ENCODE results near the gene NBEAL2.

Gene NBEAL2

DNA sequence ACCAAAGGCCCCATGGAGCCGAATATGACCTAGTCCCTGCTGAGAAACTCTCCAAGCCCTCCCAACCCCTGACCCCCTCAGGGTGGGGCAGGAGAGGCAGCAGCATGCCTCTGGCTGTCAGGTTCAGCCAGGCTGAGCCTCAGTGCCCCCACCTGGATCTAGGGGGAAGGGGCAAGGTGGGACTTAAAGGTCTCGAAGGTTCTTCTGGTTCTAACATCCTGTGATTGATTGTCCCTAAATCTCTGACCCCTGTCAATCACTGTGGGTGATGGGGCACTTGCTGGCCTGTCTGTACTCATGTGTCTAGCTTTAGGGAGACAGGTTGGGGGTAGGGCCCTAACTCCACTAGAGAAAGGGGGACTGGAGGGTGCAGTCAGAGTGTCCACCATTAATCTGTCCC lies 13.8 kb downstream of the NBEAL2 start:
- no peak for TF ChIP-seq CTCF (IDR thresholded peaks at IDR 0.05; ENCODE audit: low read depth, low read length)
- no peak for DNase-seq (ENCODE audit: extremely low read depth, low read depth)

- TF ChIP-seq CTCF (IDR thresholded peaks at IDR 0.05; ENCODE audit: low read depth, low read length), result no peak
- no peak for DNase-seq (ENCODE audit: extremely low read depth, low read depth)
These were observed 14.5 kb downstream of the NBEAL2 start for GRCh38 chr3:46993986-46994385.

DNA sequence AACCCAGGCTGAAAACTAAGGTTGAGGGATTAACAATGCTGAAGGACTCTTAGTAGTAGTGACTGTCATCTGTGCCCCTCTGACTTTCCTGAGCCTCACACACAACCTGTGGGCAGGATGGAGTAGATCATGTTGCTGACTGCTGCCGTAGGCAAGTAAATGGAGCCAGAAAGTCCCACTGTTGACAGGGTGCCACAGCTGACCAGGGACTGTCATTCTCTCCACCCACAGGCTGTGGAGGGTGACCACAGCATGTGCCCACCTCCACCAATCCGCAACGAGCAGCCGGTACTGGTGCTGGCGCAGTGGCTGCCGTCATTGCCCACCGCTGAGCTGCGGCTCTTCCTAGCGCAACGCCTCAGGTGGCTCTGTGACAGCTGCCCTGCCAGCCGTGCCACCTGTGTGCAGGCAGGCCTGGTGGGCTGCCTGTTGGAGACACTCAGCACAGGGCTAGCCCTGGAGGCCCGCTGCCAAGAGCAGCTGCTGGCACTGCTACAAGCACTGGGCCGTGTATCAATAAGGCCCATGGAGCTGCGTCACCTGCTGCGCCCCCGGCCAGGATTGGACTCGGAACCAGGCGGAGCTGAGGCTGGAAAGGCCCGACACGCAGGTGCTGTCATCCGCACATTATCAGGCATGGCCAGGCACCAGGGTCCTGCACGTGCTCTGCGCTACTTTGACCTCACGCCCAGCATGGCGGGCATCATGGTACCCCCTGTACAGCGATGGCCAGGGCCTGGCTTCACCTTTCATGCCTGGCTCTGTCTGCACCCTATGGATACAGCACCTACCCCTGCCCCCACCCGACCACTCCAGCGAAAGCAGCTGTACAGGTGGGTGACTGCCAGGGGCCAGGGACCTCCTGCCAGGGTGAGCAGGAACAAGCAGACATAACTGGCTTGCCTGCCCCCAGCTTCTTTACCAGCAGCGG lies 15.6 kb downstream of the NBEAL2 start:
- no peak for TF ChIP-seq CTCF (IDR thresholded peaks at IDR 0.05; ENCODE audit: low read depth, low read length)
- DNase-seq (ENCODE audit: extremely low read depth, low read depth), result no peak

- no peak for DNase-seq (ENCODE audit: extremely low read depth, low read depth)
- TF ChIP-seq CTCF (IDR thresholded peaks at IDR 0.05; ENCODE audit: low read depth, low read length), result no peak
These were observed 16.6 kb downstream of the NBEAL2 start for GRCh38 chr3:46995901-46996562.

GRCh38 chr3:46996689-46997452 lies 17.4 kb downstream of the NBEAL2 start:
- TF ChIP-seq CTCF (IDR thresholded peaks at IDR 0.05; ENCODE audit: low read depth, low read length), result no peak
- DNase-seq (ENCODE audit: extremely low read depth, low read depth), result no peak

DNA sequence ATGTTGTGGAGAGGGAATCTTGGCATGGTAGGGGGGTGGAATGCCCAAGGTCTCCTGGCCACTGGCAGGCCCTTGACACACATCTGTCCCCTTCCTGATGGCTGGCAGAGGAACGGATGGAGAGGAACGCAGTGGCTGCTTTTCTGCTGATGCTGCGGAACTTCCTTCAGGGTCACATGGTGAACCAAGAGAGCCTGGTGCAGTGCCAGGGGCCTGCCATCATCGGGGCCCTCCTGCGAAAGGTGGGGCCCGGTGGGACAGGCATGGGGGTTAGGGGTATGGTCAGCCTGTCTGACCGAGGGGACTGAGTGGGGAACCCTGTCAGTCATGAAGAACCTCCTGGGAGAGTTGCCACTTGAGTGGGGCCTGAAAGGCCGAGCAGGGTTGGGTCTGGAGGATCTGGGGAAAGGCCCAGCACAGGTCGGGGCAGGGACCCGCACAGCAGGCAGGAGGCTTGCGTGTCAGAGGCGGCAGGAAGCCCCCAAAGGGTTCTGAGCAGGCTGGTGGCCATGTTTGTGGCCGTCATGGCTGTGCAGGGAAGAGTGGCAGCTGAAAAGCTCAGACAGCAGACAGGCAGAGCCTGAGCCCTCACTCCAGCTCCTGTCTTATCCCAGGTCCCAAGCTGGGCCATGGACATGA lies 18.1 kb downstream of the NBEAL2 start:
- no peak for DNase-seq (ENCODE audit: extremely low read depth, low read depth)
- TF ChIP-seq CTCF (IDR thresholded peaks at IDR 0.05; ENCODE audit: low read depth, low read length), result no peak
